ENCODE measurements around the gene RPL28. TPM values are rescaled to one million over a fixed set of nuclear protein-coding genes. Genes with fewer than 3 reads are reported as not detected.

RPL28 gene
- total and polyA plus RNA-seq, 10 of the 15 experiments (the other 5 are each of a cell fraction or from before 2014, with no cell fraction given), result 260 to 3,542 (median 891) TPM

DNA sequence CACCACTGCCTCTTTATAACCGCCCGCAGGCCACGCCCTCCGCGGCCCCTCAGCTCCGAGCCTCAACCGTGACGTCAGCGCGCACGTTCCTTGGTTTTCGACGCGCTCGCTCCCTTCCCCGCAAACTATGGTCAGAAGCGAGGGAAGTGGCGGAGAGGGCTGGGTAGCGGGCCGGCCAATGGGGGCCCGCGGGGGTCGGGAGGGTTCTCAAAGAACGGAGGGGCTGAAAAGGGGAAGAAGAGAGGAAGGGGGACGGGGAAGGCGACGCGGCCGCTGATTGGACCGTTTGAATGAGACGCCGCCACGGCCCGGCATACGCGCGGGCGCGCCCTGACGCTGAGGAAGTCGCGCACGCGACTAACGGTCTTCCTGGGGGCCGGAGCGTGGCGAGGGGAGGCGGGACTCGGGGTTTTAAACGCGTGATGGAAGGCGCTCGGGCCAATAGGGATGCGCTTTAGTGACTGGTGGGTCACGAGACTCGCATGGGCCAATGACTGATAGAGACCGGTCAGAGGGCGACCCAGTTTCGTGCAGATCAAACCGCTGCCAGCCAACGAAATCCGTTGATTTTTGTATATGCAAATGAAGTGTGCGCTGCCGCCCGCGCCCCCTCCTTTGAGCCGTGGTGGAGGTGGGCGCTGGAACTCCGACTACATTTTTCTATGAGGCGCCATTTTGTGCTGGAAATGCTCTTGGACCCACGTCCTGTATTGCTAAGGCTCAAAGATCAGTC is 22.2 kb downstream of the RPL28 start (continued):
- TF ChIP-seq, protein P1, sequence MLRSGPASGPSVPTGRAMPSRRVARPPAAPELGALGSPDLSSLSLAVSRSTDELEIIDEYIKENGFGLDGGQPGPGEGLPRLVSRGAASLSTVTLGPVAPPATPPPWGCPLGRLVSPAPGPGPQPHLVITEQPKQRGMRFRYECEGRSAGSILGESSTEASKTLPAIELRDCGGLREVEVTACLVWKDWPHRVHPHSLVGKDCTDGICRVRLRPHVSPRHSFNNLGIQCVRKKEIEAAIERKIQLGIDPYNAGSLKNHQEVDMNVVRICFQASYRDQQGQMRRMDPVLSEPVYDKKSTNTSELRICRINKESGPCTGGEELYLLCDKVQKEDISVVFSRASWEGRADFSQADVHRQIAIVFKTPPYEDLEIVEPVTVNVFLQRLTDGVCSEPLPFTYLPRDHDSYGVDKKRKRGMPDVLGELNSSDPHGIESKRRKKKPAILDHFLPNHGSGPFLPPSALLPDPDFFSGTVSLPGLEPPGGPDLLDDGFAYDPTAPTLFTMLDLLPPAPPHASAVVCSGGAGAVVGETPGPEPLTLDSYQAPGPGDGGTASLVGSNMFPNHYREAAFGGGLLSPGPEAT (IDR thresholded peaks at IDR 0.05; ENCODE audit: low read depth), result 0 out of 2 replicates have a peak, but pooled peaks have one; percentile 30
- no peak for TF ChIP-seq RCOR1 (conservative IDR thresholded peaks at IDR 0.05; ENCODE audit: low read depth, low read length)
- peak; percentile 94 for TF ChIP-seq E2F4 (IDR thresholded peaks at IDR 0.05; ENCODE audit: low read depth, low read length)
- TF ChIP-seq RFX5 (IDR thresholded peaks at IDR 0.05; ENCODE audit: low read depth, low read length), result 0 out of 2 replicates have a peak, but pooled peaks have one; percentile 11
- TF ChIP-seq DPF2 (IDR thresholded peaks at IDR 0.05), result peak; percentile 62
- TF ChIP-seq BMI1 (IDR thresholded peaks at IDR 0.05; ENCODE audit: borderline replicate concordance), result no peak
- TF ChIP-seq SREBF1 (IDR thresholded peaks at IDR 0.05; ENCODE audit: low read length), result no peak
- TF ChIP-seq, protein P2, sequence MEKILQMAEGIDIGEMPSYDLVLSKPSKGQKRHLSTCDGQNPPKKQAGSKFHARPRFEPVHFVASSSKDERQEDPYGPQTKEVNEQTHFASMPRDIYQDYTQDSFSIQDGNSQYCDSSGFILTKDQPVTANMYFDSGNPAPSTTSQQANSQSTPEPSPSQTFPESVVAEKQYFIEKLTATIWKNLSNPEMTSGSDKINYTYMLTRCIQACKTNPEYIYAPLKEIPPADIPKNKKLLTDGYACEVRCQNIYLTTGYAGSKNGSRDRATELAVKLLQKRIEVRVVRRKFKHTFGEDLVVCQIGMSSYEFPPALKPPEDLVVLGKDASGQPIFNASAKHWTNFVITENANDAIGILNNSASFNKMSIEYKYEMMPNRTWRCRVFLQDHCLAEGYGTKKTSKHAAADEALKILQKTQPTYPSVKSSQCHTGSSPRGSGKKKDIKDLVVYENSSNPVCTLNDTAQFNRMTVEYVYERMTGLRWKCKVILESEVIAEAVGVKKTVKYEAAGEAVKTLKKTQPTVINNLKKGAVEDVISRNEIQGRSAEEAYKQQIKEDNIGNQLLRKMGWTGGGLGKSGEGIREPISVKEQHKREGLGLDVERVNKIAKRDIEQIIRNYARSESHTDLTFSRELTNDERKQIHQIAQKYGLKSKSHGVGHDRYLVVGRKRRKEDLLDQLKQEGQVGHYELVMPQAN (conservative IDR thresholded peaks at IDR 0.05), result no peak
- no peak; the same call in 1 of the 2 replicates for TF ChIP-seq LARP7 (IDR thresholded peaks at IDR 0.05)
- TF ChIP-seq TAF1 (IDR thresholded peaks at IDR 0.05; ENCODE audit: borderline replicate concordance, low read depth, low read length), result peak; percentile 52; the same call in 1 of the 2 replicates
- no peak for TF ChIP-seq RAD21 (IDR thresholded peaks at IDR 0.05; ENCODE audit: insufficient read depth, low read depth, low read length)
- TF ChIP-seq ZNF687 (IDR thresholded peaks at IDR 0.05), result peak; percentile 75; the same call in 1 of the 2 replicates
- no peak for TF ChIP-seq POLR2AphosphoS2 (IDR thresholded peaks at IDR 0.05; ENCODE audit: low read depth, low read length)
- TF ChIP-seq EZH2 (IDR thresholded peaks at IDR 0.05; ENCODE audit: borderline replicate concordance, control insufficient read depth, low read depth, low read length), result no peak
- TF ChIP-seq CBX5 (IDR thresholded peaks at IDR 0.05; ENCODE audit: low read depth), result no peak
- TF ChIP-seq, protein P3, sequence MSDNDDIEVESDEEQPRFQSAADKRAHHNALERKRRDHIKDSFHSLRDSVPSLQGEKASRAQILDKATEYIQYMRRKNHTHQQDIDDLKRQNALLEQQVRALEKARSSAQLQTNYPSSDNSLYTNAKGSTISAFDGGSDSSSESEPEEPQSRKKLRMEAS (IDR thresholded peaks at IDR 0.05; ENCODE audit: low read depth, low read length), result peak; percentile 50; the same call in 1 of the 2 replicates
- TF ChIP-seq NR2C1 (IDR thresholded peaks at IDR 0.05), result no peak; the same call in 1 of the 2 replicates
- peak; percentile 99 to 100 for TF ChIP-seq BHLHE40 (IDR thresholded peaks at IDR 0.05; ENCODE audit: borderline replicate concordance in 1 of 2, low read depth in 2 of 2, low read length in 1 of 2)
- TF ChIP-seq SMARCA5 (IDR thresholded peaks at IDR 0.05), result no peak; the same call in 1 of the 2 replicates
